GM19240 (cell line): ENCODE results near the gene C4A.
"Not testable (repeated sequence)": the region's sequence is repeated elsewhere in the genome, so short reads cannot be mapped to it uniquely, and the experiment has no call there.

ENCODE experiments used
- DNase-seq: peaks from one replicate; pipeline ENCODE4 v3.0.0; 2011; ENCODE audit warnings: low spot score; ENCODE audit not compliant: insufficient read length

The C4A gene

DNA sequence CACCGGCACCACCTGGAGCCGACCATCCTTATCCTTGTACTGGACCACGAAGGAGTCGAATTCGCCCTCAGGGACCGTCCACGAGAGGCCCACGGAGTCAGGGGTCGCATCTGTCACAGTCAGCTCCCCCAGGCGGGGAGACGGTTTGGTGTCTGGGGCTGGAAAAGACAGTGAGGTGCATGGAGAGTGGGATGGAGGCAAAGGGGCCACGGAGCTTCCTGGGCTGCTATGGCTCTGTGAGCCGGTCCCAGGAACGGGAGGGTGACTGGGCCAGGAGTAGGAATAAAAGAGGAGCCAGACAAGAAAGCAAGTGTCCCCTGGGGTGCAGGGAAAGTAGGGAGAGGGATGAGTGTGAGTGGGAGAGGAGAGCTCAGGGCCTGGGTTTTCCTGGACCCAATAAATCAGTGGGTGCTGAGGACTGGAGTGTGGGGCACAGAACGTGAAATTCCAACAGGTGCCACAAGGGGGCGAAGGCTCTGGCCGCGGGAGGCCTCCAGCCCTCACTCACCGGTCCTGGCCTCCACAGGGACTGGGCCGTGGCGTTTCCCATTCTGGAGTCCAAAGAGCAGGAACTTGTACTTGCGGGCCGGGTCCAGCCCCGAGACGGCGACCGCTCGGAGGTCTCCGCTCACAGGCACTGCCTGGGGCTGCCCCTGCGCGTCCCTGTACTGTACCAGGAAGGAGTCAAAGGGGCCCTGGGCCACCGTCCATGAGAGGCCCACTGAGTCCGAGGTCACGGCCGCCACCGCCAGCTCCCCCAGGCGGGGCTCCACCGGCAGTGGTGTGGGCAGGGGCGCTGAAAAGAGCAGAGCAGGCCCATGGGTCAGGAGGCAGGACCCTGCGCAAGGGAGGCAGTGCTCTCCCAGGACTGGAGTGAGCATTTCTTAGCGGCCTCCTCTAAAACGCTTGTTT lies 66.3 kb downstream of the C4A start:
- peak; percentile 65 for DNase-seq

DNA sequence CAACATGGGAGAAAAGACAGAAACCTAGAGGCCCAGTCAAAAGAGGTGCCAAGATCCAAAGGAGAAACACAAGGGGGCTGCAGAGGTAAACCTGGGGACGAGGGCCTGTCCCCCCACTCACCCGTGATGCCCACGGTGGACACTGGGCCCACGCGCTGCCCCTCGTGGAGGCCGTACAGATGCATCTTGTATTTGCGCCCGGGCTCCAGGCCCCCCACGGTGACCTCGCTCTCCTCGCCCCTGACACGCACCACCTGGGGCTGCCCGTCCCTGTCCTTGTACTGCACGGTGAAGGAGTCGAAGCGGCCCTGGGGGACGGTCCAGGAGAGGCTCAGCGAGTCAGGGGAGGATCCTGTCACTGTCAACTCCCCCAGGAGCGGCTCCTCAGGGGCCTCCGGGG lies 67.3 kb downstream of the C4A start:
- DNase-seq, result not testable (repeated sequence)

DNA sequence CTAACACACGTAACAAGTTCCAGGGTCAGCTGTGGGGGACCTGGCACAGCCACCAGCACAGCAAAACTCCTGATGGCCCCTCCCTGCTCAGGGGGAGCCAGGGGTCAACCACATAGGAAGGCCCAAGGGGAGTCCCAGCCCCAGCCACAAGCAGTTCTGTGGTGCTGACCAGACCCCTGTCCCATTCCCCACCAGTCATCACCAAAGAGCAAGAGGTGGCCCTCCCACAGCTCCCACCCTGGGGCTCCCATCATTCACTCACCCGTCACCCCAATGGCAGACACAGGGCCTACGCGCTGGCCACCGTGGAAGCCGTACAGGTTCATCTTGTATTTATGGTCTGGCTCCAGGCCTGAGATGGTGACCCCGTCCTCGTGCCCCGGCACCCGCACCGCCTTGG lies 67.9 kb downstream of the C4A start:
- not testable (repeated sequence) for DNase-seq

DNA sequence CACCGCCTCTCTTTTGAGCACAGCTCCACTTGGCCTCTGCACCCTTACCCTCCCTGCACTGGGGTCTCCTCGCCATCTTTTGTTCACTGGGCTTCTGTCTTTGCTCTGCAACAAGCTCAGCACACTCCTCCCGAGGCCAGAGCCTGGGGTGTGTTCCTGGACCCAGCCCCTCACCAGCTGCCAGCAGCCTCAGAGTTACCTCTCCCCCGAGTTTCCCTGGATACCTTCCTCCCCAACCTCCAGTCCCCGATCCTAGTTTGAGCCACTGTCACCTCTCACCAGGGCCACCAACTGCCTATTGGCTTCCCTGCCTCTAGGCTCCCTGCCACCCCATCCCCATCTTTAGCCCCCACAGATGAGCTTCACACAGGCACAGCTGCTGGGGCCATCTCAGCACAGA lies 68.7 kb downstream of the C4A start:
- DNase-seq, result no peak
